ENCODE measurements around the gene GPLD1.

DNA sequence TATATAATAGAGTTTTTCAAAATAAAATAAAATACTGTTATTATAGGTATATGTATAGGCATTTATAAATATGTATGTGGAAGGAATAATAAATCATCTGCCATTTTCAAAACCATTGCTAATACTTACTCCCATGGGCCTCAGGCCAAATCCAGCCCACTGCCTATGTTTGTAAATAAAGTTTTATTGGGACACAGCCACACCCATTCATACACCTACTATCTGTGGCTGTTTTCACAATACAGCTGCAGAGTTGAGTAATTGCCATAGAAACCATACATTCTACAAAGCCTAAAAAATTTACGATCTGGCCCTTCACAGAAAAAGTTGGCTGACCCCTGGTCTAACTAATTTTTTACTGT lies 14.9 kb upstream of the GPLD1 start:
- TF ChIP-seq, protein P1, sequence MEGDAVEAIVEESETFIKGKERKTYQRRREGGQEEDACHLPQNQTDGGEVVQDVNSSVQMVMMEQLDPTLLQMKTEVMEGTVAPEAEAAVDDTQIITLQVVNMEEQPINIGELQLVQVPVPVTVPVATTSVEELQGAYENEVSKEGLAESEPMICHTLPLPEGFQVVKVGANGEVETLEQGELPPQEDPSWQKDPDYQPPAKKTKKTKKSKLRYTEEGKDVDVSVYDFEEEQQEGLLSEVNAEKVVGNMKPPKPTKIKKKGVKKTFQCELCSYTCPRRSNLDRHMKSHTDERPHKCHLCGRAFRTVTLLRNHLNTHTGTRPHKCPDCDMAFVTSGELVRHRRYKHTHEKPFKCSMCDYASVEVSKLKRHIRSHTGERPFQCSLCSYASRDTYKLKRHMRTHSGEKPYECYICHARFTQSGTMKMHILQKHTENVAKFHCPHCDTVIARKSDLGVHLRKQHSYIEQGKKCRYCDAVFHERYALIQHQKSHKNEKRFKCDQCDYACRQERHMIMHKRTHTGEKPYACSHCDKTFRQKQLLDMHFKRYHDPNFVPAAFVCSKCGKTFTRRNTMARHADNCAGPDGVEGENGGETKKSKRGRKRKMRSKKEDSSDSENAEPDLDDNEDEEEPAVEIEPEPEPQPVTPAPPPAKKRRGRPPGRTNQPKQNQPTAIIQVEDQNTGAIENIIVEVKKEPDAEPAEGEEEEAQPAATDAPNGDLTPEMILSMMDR (IDR thresholded peaks at IDR 0.05 in 8 of 11, conservative IDR thresholded peaks at IDR 0.05 in 3 of 11): no peak
- TF ChIP-seq POLR2A (IDR thresholded peaks at IDR 0.05) (no peak), POLR2AphosphoS5 (IDR thresholded peaks at IDR 0.05) (no peak)
